ENCODE data around the gene NOTUM. TPM values are rescaled to one million over a fixed set of nuclear protein-coding genes. Genes with fewer than 3 reads are reported as not detected.

NOTUM gene
- polyA plus RNA-seq, 3 donors: not detected

DNA sequence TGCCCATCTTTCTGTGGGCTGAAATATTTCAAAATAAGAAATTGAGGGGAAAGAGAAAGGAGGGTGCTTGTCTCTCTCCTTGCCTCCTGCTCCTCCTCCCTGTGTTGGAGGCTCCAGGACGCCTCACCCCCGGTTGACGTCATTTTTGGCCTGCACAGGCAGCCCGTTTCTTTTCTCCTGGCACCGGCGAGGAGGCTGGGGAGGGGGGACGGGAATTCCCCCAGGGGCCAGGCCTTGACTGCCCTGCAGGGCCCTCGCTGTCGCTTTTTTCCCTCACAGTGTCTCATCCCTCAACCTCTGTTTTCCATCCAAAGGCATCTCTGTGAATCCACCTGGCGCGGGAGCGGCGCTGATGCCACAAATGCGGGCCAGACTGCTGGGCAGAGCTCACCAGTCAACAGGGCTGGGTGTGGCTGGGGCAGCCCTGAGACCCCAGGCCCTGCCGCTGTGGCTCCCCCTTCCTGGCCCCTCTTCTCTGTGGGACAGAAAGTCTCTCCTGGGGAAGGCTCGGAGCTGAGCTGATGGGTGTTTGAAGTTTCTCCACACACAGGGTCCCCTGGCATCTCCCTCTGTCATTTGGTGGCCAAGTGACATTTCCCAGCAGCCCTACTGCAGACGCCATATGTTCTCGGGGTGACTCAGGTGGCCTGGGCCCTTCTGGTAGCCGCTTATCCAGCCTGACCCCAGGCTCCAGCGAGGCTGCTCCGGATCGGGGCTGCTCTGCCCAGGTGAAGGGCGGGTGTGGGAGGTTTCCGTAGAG lies 45.7 kb upstream of the NOTUM start:
- no peaks in the 10 kb centered on the region for H3K79me2 ChIP-seq (ENCODE audit: insufficient read depth, low read length)
- no peaks in the 10 kb centered on the region for H3K4me1 Mint-ChIP-seq
- WGBS (ENCODE audit: insufficient coverage): 97% methylated on average over 15 of the region's 24 CpGs
- no peak for TF ChIP-seq CTCF (IDR thresholded peaks at IDR 0.05)
- no peak overlapping the region for H3K9ac ChIP-seq (ENCODE audit: insufficient read depth, low read length, poor library complexity, severe bottlenecking)
- H3K4me2 ChIP-seq (replicated peaks; ENCODE audit: extremely low read depth, low read length, poor library complexity, severe bottlenecking): no peak overlapping the region
- H3K4me3 Mint-ChIP-seq: no peak overlapping the region
- H3K27me3 Mint-ChIP-seq (ENCODE audit: low read depth in 3 of 3): peaks cover 2 to 4% (median 2%) of the 10 kb centered on the region in 3 donors
- no peak overlapping the region for H3K27ac ChIP-seq (ENCODE audit: low read depth in 1 of 2, low read length in 2 of 2)
- H3K4me1 ChIP-seq (ENCODE audit: control insufficient read depth in 1 of 2, insufficient read depth in 2 of 2, low read length in 2 of 2): no peaks in the 10 kb centered on the region
- no peak overlapping the region for H3K27ac Mint-ChIP-seq
- H4K20me1 ChIP-seq (ENCODE audit: insufficient read depth, low read length): peaks cover 7% of the 10 kb centered on the region
- H3K9me3 Mint-ChIP-seq: no peaks in the 10 kb centered on the region
- H3K4me3 ChIP-seq (replicated peaks in 1 of 3; ENCODE audit: low read depth in 2 of 3, low read length in 3 of 3): no peak overlapping the region
- DNase-seq: no peak
- no peaks in the 10 kb centered on the region for H3K27me3 ChIP-seq (ENCODE audit: control insufficient read depth in 2 of 2, insufficient read depth in 2 of 2, low read length in 2 of 2)
- peaks cover 2 to 14% of the 10 kb centered on the region in 2 donors for H3K36me3 Mint-ChIP-seq
- intact Hi-C loops (cut with micrococcal nuclease): no loop called here
- no peak overlapping the region for H2AFZ ChIP-seq (ENCODE audit: insufficient read depth, low read depth, low read length, poor library complexity, severe bottlenecking)
- H3K9me3 ChIP-seq (replicated peaks in 1 of 2; ENCODE audit: control insufficient read depth in 1 of 2, insufficient read depth in 1 of 2, low read length in 2 of 2): no peaks in the 10 kb centered on the region
- H3K36me3 ChIP-seq (replicated peaks in 1 of 2; ENCODE audit: control insufficient read depth in 1 of 2, insufficient read depth in 2 of 2, low read length in 2 of 2): peaks cover 4 to 9% of the 10 kb centered on the region in 2 donors

GRCh38 chr17:82005701-82006348 lies 44.8 kb upstream of the NOTUM start:
- H3K27me3 ChIP-seq (ENCODE audit: control insufficient read depth in 2 of 2, insufficient read depth in 2 of 2, low read length in 2 of 2): no peaks in the 10 kb centered on the region
- H3K27ac ChIP-seq (ENCODE audit: low read depth in 1 of 2, low read length in 2 of 2): no peak overlapping the region
- 98% methylated on average over 25 of the region's 30 CpGs for WGBS (ENCODE audit: insufficient coverage)
- Mint-ChIP-seq H3K36me3 (peaks cover 0 to 12% of the 10 kb centered on the region in 2 donors), H3K4me1 (no peaks in the 10 kb centered on the region), H3K9me3 (no peaks in the 10 kb centered on the region), H3K27ac (no peak overlapping the region), H3K27me3 (ENCODE audit: low read depth in 3 of 3) (peaks cover 2 to 3% (median 2%) of the 10 kb centered on the region in 3 donors), H3K4me3 (no peak overlapping the region)
- no peak for DNase-seq
- H3K36me3 ChIP-seq (replicated peaks in 1 of 2; ENCODE audit: control insufficient read depth in 1 of 2, insufficient read depth in 2 of 2, low read length in 2 of 2): peaks cover 0 to 9% of the 10 kb centered on the region in 2 donors
- intact Hi-C loops (cut with micrococcal nuclease): no loop called here
- no peak overlapping the region for H2AFZ ChIP-seq (ENCODE audit: insufficient read depth, low read depth, low read length, poor library complexity, severe bottlenecking)
- peaks cover 7% of the 10 kb centered on the region for H4K20me1 ChIP-seq (ENCODE audit: insufficient read depth, low read length)
- H3K4me2 ChIP-seq (replicated peaks; ENCODE audit: extremely low read depth, low read length, poor library complexity, severe bottlenecking): no peak overlapping the region
- no peaks in the 10 kb centered on the region for H3K9me3 ChIP-seq (replicated peaks in 1 of 2; ENCODE audit: control insufficient read depth in 1 of 2, insufficient read depth in 1 of 2, low read length in 2 of 2)
- no peaks in the 10 kb centered on the region for H3K79me2 ChIP-seq (ENCODE audit: insufficient read depth, low read length)
- H3K4me1 ChIP-seq (ENCODE audit: control insufficient read depth in 1 of 2, insufficient read depth in 2 of 2, low read length in 2 of 2): no peaks in the 10 kb centered on the region
- no peak for TF ChIP-seq CTCF (IDR thresholded peaks at IDR 0.05)
- no peak overlapping the region for H3K9ac ChIP-seq (ENCODE audit: insufficient read depth, low read length, poor library complexity, severe bottlenecking)
- no peak overlapping the region for H3K4me3 ChIP-seq (replicated peaks in 1 of 3; ENCODE audit: low read depth in 2 of 3, low read length in 3 of 3)

Measured in CD14-positive monocyte (primary cell).